HG02759 (cell line): ENCODE measurements around the gene GPR34.
"Not testable (repeated sequence)": the region's sequence is repeated elsewhere in the genome, so short reads cannot be mapped to it uniquely, and the experiment has no call there.

Source experiments
- ATAC-seq: cut with Tn5 transposase; IDR thresholded peaks from one replicate; pipeline ENCODE4 v1.9.1; 2021; ENCODE audit warnings: mild to moderate bottlenecking, moderate library complexity; ENCODE audit not compliant: unreplicated experiment

GPR34 gene

DNA sequence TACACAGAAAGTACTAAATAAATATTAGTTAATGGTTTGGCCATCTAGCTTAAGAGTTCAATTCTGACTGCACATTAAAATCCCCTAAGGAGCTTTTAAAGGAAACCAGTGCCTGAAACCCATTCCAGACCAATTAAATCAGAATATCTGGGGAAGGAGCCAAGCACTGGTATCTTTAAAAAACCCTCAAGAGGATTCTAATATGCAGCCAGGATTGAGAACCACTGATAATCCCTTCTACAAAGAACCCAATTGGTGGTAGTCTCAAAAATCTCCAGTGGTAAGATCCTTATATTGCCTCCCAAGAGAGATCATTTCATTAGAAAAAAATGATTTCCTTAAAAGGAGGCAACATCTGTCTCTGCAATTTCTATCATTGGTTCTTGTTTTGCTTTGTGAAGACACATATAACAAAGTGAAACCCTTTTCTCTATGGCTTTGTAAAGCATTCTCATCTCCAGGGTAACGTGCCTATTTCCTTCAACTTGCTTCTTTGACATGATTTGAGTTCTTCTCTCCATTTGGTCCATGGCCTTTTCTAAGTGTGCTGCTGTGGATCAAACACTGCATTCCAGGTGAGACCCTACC lies 3.5 kb downstream of the GPR34 start:
- no peak for ATAC-seq

DNA sequence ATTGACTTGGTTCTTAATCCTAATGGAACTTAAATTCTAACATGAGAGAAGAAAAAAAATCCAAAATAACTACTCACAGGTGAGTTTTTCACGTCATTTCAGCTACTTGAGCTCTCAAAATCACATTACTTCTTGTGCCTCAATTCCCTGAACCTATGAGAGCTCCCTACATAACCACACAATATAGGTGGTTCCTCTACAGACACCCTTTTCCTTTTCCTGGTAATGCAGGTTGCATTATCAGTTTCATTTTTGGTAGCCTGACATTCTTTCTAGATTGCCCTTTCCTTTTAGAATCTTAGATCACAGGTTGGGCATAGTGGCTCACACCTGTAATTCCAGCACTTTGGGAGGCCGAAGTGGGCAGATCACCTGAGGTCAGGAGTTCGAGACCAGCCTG lies 4.3 kb downstream of the GPR34 start:
- ATAC-seq: no peak

DNA sequence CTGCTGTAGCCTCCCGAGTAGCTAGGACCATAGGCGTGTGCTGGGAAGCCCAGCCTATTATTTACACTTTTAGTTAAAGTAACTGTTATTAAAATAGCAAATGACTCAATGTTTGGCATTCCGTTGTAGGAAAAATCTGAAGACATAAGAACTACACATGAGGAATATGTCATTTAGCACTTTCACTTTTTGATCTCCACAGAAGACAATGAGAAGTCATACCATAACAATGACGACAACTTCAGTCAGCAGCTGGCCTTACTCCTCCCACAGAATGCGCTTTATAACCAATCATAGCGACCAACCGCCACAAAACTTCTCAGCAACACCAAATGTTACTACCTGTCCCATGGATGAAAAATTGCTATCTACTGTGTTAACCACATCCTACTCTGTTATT lies 6.7 kb downstream of the GPR34 start:
- no peak for ATAC-seq

DNA sequence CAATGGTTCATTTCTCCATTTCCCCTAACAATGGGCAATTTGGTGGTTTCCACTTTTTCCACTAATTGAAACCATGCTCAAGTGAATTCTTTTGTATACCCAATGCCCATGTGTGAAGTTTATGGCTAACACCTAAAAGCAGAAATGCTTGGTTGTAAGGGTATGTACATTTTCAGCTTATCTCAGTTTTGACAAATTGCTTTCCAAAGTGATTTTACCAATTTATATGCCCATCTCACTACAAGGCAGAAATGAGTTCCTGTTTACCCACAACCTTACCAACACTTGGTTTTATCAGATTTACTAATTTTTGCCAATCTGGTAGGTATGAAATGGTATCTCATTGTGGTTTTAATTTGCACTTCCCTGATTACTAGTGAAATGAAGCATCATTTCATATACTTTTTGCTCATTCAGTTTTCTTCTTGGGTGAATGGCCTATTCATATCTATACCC lies 14.8 kb downstream of the GPR34 start:
- ATAC-seq: no peak

DNA sequence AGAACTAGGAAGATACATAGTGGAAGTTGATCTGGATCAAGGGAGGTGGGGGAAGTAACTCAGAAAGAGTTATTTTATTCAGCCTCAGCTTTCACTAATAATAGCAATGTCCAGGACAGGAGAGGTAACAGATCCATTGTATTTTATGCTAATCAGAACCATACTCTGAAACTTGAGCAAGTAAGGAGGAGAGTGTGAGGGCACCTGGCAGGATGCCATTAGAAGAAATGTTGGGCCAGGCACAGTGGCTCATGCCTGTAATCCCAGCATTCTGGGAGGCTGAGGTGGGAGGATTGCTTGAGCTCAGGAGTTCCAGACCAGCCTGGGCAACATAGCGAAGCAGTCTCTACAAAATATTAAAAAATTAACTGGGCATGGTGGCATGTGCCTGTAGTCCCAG lies 16.3 kb downstream of the GPR34 start:
- no peak for ATAC-seq

DNA sequence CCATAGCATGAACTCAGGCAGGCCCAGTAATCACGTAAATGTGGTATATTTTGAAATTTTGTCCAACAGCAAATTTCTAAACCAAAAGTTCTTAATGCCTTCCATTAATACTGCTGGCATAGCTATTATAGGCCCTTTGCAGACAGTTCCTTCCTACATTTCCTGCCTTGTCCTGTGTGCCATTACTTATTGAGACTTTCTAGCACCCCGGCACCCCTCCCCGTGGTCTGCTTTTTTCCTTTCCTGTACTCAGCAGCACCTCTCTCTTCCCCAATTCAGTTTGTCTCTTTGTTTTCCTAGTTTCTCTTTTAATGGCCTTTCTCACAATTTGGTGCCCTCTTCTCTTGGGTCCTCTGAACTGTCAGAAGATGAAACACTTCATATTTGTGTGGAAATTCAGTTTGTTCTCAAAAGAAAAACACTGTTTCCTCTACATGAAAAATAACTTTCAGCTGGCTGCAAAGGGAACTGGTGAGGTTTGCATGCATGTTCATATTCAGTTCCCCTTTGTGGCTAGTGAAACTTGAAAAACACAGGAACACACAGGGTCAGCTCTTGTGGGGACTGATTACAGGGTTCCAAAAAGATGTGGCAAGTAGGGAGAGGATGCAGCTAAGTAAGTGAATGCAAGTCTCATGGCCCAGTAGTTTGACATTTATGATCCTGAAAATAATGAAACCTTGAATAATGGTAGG lies 17.1 kb downstream of the GPR34 start:
- ATAC-seq: peak; percentile 85

DNA sequence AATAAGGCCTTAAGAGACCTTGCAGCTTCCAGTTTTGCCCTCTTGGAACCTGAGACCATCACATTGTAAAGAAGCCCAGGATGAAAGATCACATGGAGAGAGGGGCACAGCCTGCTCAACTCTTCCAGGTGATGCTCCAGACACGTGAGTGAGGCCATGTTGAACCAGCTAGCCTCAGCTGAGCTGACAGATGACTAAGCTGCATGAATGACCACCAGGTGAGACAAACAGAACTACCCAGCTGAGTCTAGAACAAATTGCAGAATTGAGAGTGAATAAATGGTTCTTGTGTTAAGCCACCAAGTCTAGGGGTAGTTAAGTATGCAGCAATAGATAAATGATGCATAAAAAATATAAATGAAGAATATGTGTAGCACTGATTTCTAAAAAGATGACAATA lies 18.4 kb downstream of the GPR34 start:
- no peak for ATAC-seq

DNA sequence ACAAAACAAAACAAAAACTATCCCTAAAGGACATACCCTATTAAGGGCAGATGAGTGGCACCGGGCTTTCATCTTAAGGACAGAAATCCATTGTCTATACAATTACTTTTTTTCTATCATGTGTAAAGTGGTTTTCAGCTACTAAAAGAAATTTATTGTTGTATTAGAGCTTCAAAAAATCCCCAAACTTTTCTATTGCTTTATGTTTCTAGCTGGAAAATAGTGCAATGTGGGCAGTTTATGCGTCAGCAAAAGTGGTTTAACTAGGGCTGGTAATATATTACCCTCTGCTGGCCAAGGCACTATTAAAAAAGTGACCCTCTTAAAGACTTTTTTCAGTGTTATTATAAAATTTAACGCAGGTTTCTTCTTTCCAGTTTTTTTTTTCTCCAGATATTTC lies 19.7 kb downstream of the GPR34 start:
- no peak for ATAC-seq

DNA sequence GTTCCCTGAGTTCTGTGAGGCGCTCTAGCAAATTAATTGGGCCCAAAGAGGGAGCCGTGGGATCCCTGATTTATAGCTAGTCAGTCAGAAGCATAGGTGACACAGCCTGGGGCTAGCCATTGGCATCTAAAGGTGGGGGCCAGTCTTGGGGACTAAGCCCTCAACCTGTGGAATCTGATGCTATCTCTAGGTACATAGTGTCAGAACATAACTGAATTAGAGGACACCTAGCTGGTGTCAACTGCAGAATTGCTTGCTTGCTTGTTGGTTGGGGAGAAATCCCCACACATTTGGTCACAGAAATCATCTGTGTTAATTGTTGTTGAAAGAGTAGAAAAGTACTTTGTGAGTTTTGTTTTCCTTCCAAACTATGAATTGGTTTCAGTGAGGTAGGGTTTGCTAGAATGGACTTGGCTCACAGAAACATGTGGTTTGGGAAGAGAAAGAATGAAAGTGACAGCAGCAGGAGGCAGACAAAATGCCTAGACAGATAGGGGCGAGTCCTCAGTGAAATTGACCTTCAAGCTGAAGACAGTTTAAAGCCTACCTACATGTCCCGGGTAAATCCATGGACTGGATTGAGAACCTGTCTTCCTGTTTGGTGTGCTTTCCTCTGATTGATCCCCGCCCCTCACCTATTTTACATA lies 22.4 kb downstream of the GPR34 start:
- ATAC-seq: no peak

DNA sequence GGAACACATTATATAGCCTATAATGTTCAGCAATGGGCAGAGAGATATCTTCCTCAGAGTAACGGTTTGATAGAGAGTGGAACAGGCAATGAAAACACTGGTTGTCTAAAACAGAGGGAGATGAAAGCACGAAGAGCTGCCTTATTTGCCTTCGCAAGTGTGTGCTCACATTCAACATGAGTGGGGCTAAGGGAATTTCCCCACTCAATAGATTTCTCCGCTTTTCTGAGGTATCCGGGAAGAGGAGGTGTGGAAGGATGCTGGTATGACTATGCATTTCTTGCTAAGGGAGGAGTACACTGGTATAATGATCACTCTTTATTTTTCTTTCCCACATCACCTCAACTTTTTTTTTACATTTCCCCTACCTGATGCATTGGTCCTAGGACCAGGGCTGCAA lies 27.4 kb downstream of the GPR34 start:
- ATAC-seq: no peak

DNA sequence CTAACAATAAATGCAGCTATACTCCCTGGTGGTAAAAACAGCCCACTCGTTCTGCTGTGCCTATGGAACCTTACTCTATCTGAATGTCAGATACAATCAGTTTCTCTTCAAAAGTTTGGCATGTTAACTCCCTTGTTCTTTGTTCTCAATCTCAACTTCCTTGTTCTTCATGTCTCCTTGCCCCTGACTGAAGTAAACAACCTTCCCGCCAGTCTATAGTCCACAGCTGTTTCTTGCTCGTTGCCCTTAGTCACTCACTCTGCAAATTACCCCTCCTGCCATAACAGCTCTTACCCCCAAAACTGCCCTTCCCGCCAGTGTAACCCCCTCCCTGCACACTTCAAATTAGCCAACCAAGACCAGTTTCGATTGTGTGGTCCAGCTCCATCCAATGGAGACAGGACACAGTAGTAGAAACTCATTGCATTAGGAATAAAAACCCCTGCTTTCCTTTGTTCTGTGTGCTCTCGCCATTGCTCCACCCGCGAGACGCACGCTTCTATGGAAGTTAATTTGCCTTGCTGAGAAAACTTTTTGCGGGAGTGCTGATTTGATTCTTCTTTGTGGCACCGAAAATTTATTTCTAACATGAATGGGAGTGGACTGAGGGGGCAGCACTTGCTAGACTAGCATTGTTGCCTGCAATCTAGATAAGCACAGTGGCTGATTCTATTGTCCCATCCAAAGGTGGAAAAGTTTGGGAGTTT lies 28.1 kb downstream of the GPR34 start:
- no peak for ATAC-seq

DNA sequence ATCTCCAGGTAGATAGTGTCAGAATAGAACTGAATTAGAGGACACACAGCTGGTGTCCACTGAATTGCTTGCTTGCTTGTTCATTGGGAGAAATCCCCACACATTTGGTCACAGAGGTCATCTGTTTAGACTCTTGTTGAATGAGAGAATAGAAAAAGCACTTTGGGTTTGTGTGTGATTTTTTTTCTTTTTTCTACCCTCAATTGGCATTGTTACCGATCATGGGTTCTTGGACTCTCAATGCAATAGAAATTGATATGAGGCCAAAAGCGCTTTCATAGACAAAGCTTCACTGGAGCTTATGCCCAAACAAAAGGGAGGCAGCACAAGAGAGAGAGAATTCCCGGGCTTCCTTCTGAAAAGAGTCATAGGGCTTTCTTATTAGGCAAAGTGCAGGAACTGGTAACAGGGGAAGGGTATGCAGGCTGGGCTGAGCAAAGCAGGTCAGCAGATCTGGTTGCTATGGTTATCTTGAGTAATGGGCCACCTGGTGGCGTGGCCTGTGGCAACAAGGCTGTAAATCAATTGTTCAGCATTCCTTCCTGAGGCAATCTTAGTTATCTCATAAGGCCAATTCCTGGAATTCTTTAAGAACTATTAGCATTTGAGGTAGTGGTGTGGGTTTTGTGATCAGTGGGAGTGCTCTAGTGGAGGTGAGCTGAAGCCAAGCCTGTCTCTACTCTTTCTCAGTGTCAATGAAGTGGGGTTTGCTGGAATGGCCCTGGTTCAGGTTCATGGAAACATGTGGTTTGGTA lies 29.9 kb downstream of the GPR34 start:
- no peak for ATAC-seq

DNA sequence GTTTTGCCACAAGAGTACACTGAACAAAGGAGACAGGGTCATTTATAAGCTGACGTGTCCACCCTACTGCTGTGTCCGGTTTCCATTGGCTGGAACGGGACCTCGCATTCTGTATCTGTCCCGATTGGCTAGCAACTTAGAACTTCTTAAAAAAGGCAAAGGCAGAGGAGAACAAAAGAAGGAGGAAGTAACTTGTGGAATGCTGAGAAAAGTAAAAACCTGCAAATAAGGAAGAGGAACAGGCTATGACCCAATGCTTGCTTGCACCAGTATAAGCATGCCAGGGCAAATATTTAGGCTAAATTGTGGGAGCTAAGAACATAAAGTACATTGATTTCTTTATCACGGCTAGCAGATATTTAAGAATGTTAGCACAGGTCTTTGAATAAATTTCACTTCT lies 30.8 kb downstream of the GPR34 start:
- ATAC-seq: not testable (repeated sequence)

DNA sequence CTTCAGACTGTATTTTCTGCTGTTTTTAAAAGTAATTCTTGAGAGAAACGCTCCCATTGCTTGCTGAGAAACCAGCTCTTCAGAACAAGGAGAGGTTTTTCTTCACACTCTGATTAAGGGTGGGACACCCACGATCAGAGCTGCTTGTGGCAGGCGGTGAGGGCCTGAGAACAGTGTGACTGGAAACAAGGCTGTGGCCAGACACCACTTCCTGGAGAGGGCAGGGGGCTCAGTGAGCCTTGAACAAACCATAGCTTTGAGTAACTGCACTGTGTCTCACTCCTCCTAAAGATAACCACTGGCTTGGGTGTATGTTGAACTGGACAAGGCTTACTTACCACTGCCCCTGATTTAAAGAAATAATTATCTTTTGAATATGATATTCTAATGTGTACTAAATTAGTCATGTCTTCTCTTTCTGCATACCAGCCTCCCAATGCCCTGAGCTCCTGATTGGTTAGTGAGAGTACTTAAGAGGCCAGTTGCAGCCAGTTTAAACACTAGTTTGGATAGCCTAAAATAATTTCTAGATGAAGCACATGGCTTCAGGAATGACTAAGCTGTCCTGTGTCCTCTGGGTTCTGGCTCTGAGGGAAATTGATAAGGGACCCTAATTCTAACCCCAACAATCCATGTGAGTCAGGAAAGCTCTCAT lies 31.5 kb downstream of the GPR34 start:
- peak; percentile 95 for ATAC-seq

DNA sequence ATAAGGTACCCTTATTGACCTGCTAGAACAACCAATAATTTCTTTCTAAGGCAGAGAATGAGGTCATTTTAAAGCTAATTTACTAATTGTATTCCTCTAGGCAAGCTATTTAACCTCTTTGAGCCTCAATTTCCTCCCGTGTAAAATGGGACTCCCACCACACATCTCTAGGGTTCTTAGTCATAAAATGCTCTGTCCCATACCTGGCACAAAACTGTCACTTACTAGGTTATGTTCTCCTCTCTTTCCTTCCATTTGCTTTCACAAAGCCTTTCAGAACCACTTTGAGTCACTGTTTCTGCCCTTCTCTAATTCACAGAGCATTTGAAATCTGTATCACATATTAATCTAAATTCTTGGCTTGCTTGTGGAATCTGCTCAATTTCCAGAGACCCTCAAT lies 32.8 kb downstream of the GPR34 start:
- no peak for ATAC-seq

DNA sequence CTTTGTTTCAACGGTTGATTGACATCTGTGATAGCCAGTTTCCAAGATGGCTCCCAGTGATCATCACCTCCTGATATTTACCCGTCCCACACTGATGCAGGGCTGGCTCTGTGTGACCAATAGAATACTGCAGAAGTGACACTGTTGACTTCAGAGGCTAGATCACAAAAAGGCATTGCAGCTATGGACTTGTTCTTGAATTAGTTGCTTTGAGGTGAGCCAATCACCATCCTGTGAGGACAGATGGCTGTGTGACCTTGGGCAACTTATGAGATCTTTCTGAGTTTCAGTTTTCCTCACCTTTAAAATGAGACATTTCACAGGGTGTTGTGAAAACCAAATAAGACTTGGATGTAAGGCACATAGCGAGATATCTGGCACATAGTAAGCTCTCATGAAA lies 33.4 kb downstream of the GPR34 start:
- ATAC-seq: no peak

DNA sequence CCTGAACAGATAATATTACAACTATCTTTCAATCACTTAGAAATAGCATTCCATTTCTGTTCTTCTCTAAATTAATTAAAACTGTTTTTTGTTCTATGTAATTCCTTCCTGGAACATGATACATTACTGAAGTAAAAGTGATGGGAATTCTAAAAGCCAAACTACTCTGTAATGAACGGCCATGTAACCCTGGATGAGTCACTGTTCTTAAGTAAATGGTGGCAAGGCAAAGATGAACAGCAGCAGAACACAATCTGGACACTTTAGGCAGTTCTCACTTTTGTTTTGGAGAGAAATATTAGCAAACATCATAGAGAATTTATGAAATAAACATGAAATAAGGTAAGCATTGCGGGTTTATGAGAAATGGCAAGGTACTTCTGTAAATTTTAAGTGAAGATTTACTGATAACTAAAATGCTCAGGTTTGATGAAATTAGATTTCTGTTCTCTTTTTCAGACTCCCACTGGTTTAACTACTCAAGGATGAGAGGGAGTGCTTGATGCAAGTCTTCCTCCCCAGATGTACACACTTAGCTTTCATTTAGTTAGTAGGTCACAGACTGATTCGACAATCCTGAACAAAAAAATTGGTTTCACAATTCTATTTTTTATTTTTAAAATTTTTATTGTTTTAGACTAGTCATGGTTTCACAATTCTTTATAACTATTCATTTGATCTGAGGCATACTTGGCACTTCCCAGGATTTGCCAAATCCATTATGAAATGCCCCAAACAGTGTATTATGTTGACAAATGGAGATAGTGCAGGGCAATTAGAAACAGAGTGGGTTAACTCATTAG lies 34.2 kb downstream of the GPR34 start:
- ATAC-seq: no peak

DNA sequence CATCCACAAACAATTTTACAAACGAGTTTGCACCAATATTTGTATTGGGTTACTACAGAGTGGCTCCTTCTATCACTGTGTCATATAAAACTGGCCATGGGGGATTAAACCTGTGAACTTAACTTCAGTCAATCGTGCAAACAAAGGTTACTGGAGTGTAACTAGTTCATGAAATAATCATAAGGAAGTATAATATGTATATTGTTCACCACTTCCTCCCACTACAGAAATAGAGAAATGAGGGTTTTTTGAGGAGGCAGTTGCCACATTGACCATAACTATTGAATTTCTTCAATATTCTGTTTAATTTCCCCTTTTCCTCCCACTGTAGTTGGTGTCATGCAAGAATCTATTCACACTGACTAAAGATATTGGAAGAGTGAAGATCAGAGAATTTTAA lies 35.1 kb downstream of the GPR34 start, which contains the start of gene GPR82:
GPR82 (plus strand) TSS at position 356 of the 400 bp plus-strand sequence. CDS start 2,846 bp downstream, outside the sequence.
- no peak for ATAC-seq

DNA sequence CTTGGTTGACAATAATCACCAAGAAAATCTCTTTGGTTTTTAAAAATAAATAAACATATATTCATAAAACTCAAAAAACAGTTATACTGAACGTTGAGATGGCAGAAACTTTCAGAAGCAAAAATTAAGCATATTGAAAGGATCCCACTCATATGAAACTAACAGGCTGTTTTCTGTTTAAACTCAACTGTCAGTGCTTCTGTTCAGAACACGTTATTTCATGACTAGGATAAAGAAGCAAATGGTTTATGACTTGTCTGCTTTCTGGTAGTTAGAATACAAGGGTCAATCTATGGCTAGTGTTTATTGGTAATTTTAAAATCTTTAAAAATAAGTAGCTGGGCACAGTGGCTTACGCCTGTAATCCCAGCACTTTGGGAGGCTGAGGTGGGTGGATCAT lies 39.4 kb downstream of the GPR34 start:
- ATAC-seq: no peak

DNA sequence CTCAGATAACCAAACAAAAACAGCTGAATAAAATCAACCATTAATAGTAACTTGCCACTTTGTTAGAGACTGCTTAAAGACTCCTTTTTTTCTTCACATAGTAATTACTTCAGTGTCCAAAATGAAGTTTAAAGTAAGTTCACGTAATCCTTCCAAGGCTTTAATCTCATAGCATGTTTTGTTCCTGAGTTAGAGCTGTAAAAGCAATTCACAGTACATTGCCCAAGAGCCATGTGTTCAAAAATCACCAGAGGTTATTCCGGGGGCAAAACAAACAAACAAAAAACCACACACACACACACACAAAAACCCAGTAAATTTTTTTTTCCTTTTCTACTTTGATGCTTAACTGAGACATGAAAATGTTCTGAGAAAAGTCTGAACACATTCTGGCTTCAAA lies 41.3 kb downstream of the GPR34 start:
- no peak for ATAC-seq
